OCI-LY3 (cell line): Measurements from ENCODE around the gene SELENOW.

Source experiments
- CTCF ChIP-seq: fragments of 200-600, 300-600 bp; sonication (generic); IDR thresholded peaks from 2 replicates; pipeline ENCODE4 v1.5.1; 2014; ENCODE audit warnings: antibody characterized with exemption, low read length, low read depth
- EZH2phosphoT487 ChIP-seq: fragments of 200-600 bp; shearing (Covaris generic); IDR thresholded peaks from 2 replicates; pipeline ENCODE4 v1.6.1; 2018; ENCODE audit warnings: antibody characterized with exemption, mixed run types, low read depth

DNA sequence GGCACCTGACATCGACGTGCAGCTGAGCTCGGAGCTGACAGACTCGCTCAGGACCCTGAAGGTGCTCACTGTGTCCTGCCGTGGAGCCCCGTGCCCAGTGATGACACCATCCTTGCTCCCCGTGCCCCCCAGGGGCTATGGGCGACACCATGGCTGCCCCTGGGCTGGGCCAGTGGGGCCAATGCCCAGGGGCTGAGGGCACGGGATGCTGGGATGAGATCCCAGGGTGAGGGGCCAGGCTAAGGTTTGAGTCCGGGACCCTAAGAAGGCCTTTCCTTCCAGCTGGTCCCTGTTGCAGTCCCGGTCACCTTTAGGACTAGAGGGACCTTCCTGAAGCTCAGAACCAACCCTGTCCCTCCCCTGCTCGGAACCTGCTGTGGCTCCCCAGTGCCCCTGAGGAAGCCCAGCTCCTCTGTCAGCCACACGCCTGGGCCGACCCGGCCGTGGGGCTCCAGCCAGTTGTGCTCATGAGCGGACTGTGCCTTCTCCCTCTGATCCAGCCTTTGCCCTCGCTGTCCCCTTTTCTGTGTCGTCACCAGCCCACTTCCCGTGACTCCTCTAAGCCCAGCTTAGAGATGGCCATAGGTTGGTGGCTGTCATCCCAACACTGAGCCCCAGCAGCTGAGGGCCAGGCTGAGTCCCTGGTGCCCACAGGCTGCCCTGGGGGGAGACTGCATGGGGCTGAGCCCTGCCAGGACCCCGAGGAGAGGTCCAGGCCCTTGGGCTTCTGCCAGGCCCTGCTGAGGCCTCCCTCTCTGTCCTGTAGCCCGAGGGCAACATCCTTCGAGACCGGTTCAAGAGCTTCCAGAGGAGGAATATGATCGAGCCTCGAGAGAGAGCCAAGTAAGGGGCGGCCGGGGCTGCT lies 22.5 kb upstream of the SELENOW start:
- TF ChIP-seq CTCF (no peak), EZH2phosphoT487 (no peak)
